GM21360 (cell line): ENCODE data around the gene ZFAND2A.
"Not testable (repeated sequence)": the region's sequence is repeated elsewhere in the genome, so short reads cannot be mapped to it uniquely, and the experiment has no call there.

Experiments used
- ATAC-seq: cut with Tn5 transposase; IDR thresholded peaks from one replicate; pipeline ENCODE4 v1.9.1; 2021; ENCODE audit warnings: mild to moderate bottlenecking, moderate library complexity; ENCODE audit not compliant: unreplicated experiment

ZFAND2A gene, protein sequence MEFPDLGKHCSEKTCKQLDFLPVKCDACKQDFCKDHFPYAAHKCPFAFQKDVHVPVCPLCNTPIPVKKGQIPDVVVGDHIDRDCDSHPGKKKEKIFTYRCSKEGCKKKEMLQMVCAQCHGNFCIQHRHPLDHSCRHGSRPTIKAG

DNA sequence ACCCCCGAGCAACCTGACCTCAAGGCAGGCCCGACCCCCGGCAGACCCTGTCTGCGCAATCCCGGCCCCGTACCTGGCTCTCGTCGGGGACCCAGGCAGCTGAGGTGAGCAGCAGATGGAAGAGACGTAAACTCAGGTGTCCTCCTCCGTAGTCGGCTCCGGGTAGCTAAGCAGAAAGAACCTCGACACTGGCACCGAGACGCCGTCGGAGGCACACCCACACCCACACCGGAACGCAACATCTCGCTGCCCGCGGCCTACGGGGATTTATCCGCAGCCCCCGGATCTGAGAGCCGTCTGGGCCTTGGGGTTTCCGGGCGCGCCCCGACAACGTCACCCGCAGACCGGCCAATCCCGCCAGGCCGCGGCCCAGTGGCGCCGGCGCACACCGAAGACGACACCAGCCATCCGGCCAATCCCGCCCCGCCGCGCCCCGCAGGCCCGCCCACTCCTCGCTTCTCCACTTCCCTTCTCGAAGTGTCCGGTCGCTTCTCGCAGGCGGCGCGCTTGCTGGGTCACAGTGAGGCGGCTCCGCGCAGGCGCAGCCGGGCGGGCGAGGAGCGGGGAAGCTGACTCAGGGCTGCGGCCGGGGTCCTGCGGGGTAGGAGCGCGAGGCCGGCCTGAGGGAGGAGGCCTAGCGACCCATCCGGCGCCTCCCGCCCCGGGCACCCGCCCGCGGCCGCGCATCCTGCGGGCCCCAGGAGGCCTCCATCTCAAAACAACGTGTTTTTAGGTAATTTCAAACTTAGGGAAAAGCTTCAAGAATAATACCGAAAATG, at the start of gene ZFAND2A:
Gene ZFAND2A (minus strand): TSS at position 306 of the 779 bp plus-strand sequence. CDS start 1,984 bp downstream, outside the sequence.
- ATAC-seq: peak; percentile 94

DNA sequence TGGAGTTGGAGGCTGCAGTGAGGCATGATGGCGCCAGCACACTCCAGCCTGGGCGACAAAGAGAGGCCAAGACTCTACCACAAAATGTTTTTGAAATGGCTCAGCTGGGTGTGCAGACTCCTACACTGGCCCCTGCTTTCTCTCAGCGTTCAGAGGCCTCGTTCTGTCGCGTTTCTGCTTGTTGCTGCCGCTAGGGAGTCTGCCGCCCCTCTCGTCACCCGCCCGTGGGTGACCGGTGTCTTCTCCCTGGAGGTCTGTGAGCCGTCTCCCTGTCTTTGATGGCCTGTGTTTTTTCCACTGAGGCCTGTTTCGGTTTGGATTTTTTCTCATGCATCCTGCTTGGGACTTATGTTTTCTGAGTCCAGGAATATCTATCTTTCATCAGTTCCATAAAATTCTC, 49.1 kb upstream of the ZFAND2A start:
- ATAC-seq: no peak

DNA sequence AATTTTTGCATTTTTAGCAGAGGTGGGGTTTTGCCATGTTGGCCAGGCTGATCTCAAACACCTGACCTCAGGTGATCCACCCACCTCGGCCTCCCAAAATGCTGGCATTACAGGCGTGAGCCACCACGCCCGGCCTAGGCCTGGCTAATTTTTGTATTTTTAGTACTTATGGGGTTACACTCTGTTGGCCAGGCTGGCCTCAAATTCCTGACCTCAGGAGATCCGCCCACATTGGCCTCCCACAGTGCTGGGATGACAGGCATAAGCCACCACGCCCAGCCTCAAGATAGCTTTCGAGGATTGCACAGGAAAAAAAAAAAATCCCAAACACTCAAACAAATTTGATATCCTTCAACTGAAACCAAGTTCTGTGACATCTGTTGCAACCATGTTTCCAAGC, 45.7 kb upstream of the ZFAND2A start:
- ATAC-seq: not testable (repeated sequence)

DNA sequence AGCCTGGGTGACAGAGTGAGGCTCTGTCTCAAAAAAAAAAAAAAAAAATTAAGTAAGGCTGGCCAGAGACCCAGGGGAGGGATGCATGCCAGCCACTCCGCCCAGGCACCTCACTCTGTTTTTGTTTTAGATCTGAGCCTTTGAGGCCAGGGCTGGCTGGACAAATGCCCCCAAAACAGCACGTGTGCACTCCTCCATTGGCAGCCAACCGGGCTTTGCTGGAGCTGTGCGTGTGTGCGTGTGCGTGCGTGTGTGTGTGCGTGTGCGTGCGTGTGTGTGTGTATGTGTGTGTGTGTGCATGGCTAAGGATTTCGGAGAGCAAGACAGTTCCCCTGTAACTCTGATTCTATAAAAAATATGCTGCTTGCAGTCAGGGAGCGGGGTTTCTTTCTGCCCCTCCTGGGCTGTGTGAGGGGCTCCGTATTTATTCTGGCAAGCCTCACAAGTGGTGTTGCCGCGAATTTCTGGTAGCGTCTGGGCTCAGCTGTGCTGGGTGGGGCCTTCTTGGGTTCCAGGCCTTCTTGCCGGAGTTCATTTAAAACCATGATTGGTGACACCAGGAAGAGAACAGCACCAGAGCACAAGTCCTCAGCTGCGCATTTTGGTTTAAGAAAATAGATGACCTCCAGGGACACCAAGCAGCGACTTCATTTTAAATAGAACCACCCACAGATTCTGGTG, 44.6 kb upstream of the ZFAND2A start:
- ATAC-seq: no peak

DNA sequence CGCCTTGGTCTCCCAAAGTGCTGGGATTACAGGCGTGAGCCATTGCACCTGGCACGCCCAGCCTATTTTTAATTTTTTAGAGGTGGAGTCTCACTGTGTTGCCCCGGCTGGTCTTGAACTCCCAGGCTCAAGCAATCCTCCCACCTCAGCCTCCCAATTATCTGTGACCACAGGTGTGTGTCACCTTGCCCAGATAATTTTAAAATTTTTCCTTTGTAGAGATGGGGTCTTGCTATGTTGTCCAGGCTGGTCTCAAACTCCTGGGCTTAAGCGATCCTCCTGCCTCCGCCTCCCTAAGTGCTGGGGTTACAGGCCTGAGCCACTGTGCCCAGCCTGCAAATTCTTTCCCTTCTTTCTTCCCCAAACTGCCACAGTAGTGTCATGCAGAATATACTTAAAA, 42.9 kb upstream of the ZFAND2A start:
- not testable (repeated sequence) for ATAC-seq

DNA sequence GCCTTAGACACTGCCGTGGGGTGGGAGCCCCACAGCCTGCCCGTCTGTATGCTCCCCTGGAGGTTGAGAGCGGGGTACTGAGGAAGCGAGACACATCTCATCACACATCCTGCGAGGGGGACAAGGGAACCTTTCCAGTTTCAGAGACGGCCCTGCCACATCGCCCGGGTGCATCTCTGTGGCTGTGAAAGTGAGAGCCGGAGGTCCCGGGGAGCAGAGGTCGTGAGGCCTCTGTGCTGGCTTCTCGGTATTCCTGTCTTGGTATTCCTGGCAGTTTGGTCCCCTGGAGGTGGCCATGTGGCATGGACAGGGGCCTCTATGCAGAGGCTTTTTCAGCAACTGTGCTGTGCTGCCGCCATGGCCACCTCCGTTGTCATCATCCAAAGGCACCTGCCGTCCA, 41.9 kb upstream of the ZFAND2A start:
- no peak for ATAC-seq

DNA sequence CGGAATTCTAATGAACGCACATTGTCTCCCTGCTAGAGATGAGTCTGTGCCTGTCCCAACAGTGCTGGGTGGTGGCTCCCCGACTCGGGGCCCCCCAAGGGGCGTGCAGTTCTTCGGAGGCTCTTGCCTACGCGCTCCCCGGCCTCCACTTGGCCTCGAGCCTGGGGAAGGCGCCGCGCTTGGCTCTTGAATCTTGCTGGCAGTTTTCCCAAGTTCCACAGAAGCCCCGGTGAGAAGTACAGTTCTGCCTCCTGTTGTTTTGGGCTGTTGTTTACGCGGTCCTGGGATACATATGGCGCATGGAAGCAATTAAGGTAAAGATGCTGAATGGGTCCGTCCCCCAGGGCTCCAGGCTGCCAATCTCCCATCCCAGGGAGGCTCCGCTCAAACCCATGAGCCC, 40.0 kb upstream of the ZFAND2A start:
- no peak for ATAC-seq

DNA sequence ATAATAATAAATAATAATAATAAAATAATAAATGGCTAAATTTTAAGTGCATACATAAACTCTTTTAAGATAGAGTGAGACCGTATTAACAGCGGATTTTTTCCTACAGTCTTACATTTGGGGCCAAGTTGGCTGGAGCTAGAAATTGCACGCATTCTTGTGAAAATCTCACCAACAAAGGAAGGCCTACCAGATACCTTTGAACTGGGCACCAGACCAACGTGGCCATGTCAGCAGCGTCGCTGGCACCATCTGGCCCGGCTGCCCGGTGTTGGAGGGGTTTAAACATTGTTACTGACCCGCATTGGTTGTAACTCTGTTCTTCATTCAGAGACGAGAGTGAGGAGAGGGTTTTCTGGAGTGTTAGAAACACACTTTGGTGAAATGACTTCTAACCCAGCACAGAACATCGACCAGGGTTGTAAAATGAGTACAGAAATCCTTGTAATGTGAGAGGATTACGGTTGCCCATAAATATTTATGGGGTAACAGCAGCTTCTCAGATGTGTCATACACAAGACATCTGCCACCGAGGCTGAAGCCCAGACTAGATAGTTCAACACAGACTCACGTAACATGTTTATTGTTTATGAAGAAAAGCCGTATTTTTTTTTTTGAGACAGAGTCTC, 38.1 kb upstream of the ZFAND2A start:
- ATAC-seq: no peak

DNA sequence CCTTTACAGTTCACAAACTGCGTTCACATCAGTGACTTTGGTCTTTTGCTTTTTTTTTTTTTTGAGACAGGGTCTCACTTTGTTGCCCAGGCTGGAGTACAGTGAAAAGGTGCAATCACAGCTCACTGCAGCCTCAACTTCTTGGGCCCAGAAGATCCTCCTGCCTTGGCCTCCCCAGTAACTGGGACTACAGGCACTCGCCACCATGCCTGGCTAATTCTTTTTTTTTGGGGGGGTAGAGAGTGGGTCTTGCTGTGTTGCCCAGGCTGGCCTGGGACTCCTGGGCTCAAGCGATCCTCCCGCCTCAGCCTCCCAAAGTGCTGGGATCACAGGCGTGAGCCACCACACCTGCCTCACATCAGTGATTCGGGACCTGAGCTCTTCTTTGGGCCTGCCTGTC, 37.0 kb upstream of the ZFAND2A start:
- ATAC-seq: no peak

DNA sequence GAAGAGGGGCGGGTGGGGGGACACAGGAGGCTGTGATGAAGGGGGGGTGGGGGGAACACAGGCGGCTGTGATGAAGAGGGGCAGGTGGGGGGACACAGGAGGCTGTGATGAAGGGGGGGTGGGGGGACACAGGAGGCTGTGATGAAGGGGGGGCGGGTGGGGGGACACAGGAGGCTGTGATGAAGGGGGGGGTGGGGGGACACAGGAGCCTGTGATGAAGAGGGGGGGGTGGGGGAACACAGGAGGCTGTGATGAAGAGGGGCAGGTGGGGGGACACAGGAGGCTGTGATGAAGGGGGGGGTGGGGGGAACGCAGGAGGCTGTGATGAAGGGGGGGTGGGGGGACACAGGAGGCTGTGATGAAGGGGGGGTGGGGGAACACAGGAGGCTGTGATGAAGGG, 36.4 kb upstream of the ZFAND2A start:
- not testable (repeated sequence) for ATAC-seq

DNA sequence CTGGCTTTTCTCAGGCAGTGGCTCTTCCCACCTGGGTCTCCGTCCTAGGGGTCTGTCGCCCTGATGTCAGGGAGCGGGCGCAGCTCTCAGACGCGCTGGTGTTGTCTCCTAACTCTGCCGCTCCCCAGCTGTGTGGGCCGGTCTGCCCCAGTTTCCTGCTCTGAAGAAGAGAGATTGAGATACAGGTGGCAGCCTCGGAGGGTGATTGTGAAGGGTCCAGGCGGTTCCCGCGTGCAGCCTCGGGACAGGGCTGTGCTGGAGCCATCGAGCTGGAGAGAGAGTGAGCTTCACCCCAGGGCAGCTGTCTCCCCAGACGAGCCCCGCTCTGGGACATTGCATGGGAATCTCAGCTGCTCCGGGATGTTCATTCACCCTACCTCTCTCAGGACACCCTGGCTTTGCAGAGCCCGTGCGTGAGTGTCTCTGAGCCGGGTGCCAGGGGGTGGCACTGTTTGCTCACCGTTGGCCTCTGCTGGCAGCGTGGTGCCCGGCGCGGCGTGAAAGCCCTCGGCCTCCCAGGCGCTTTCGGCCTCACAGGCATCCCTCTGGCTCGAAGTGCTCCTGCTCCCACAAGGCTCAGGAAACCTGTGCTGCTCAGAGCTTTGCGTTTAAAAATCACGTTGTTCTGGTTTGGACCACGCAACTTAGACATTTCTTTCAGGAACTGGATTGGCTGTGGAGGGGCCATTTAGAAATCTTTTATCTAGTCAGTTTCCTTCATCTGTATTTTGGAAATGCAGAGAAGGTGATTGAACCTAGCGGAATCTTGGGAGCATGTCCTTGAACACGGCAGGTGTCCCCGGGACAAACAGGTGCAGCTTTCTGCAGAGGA, 33.8 kb upstream of the ZFAND2A start:
- no peak for ATAC-seq

DNA sequence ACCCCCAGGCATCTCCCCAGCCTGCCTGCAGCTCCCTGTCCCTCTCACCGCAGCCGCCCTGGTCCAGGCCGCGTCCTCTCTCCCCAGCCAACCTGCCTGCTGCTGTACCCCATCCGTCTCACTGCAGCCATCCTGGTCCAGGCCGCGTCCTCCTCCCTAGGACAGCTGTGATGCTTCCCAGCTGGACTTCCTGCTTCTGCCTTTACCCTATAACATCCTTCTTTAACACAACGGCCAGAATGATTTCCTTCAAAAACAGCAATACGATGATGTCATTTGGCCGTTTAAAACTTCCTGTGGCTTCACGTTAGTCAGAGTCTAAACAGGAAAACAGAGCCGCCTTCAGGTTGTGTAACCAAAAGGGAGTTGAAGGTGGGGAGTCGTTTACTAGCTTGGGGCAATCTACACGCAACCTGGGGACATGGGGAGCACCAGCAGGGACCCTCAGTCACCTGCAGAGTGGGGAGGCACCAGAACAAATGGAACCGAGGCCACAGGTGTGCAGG, 32.2 kb upstream of the ZFAND2A start:
- ATAC-seq: no peak

DNA sequence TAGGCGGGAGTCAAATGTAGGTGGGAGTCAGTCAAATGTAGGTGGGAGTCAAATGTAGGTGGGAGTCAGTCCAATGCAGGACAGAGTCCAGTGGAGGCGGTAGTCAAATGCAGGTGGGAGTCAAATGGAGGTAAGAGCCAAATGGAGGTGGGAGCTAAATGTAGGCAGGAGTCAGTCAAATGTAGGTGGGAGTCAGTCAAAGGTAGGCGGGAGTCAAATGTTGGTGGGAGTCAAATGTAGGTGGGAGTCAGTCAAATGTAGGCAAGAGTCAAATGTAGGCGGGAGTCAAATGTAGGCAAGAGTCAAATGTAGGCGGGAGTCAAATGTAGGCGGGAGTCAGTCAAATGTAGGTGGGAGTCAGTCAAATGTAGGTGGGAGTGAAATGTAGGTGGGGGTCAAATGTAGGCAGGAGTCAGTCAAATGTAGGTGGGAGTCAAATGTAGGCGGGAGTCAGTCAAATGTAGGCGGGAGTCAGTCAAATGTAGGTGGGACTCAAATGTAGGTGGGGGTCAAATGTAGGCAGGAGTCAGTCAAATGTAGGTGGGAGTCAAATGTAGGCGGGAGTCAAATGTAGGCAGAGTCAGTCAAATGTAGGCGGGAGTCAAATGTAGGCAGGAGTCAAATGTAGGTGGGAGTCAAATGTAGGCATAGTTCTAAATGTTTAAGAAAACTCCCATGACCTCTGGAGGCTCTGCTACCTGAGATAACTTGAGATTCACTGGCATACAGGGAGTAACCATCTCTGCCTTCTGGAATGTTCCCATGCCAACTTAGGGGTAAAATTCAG, 30.2 kb upstream of the ZFAND2A start:
- ATAC-seq: no peak

DNA sequence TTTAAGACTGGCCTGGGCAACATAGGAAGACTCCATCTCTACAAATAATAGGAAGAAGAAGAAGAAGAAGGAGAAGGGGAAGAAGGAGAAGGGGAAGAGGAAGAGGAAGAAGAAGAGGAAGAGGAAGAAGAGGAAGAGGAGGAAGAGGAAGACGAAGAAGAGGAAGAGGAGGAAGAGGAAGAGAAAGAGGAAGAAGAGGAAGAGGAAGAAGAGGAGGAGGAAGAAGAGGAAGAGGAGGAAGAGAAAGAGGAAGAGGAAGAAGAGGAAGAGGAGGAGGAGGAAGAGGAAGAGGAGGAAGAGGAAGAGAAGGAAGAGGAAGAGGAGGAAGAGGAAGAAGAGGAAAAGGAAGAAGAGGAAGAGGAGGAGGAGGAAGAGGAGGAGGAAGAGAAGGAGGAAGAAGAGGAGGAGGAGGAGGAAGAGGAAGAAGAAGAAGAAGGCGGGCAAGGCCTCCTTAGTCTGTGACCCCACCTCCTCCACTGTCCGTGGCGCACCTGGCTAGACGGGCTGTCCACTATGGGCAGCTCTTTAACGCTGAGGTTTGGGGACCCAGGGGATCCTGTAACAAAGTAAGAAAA, 28.8 kb upstream of the ZFAND2A start:
- no peak for ATAC-seq

DNA sequence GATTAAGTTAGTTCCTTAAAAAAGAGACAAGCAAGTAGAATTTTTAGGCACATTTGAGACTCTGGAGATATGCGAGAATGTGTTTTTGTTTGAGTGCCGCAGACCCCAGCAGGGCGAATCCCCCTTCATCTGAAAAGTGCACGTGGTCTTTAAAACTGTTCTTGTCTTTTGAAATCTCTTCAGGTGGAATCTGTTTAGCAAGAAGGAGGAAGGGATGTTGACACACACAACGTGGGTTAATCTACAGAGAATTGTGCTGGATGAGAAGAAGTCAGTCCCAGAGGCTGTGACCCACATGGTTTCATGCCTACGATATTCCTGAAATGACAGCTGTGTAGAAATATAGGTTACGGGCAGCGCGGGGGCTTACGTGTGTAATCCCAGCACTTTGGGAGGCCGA, 27.1 kb upstream of the ZFAND2A start:
- ATAC-seq: no peak

DNA sequence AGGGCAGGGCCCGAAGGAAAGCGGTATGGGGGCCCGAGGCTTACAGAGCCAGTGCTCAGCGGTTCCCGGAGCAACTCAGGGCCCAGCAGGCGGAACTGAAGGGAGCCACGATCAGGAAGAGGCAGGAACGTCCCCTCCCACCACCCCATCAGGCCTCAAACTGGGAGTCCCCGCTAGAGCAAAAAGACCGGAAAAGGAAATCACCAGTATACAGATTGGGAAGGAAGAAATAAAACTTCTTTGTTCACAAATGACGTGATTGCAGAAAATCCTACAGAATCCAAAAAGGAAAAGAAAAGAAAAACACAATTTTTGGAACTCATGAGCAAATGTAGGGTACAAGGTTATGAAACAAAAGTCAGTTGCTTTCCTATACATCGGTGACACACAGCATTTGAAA, 21.6 kb upstream of the ZFAND2A start:
- no peak for ATAC-seq

DNA sequence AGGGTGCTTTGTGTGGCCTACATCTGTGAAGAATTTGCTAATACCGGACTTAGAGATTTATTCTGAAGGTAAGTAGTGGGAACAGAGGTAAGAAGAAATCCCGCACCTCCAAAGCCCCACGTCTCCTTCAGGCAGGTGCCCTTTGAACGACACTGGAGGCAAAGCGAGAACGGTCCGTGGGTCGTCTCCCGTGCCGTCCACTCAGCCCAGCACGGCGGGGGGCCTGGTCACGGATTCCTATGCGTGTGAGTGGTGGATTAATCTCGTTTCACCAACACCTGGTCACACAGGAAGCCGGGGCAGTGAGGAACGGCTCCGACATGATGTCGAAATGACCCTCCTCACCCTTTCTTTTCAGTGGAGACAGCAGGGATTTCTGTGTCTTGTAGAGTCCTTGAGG, 21.0 kb upstream of the ZFAND2A start:
- ATAC-seq: no peak

DNA sequence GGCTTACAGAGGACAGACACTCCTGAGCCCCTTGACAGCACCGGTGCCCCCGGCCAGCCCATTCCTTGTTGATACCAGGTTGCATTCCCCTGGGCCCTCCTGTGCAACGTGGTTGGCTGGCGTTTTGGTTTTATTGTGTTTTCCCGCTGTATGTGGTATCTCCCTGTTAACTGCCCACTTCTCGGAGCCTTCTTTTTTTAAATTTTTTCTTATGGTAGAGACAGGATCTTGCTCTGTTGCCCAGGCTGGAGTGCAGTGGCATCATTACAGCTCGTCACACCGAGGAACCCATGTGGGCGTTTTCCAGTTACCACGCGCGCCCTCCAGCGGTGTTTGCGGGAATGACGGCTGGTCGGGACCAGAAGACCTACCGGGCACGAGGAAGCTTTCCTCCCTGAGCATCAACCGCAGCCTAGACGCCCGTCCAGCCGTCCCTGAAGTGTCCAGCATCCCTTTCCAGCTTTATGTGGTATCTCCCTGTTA, 16.9 kb upstream of the ZFAND2A start:
- no peak for ATAC-seq
